ENCODE results near the gene SH2D4B. TPM values are rescaled to one million over a fixed set of nuclear protein-coding genes. Genes with fewer than 3 reads are reported as not detected.

The SH2D4B gene
- total RNA-seq, 4 donors from 2014 or later: 0.26 to 0.42 TPM; not detected in 2

DNA sequence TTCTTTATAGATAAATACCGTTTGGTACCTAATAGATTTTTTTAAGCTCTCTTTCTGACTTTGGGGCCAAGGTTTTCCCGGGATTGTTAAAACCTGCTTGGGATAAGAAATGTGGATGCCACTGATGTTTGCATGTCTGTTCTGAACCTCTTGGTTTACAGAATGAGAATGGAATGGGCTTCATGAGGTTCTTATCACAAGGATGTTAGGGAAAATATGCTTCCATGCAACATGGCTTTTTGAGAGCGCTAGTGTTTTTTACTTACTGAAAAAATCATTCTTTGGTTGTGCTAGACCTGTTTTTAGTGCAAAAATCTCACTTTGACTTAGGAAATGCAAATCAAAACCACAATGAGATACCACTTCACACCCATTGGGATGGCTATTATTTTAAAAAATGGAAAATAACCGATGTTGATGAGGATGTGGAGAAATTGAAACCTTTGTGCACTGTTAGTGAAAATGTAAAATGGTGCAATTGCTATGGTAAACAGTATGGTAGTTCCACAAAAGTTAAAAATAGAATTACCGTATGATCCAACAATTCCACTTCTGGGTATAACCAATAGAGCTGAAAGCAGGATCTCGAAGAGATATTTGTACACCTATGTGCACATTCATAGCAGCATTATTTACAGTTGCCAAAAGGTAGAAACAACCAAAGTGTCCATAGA lies 44.7 kb upstream of the SH2D4B start:
- Histone ChIP-seq H3K9me3 (no peaks in the 10 kb centered on the region), H3K36me3 (peaks cover 0 to 42% (median 23%) of the 10 kb centered on the region in 4 donors), H3K4me3 (no peak overlapping the region), H3K27ac (replicated peaks in 1 of 4) (peak overlapping the region in 3 of 4 donors; percentile 11 to 37 (median 31)), H3K27me3 (no peaks in the 10 kb centered on the region), H3K4me1 (peaks cover 66 to 78% (median 69%) of the 10 kb centered on the region in 4 donors)
- intact Hi-C loops (cut with DNase I): no loop called here
- 82% methylated on average over 6 of the region's 6 CpGs for WGBS
- DNase-seq (ENCODE audit: extremely low spot score): no peak
- TF ChIP-seq POLR2AphosphoS5 (IDR thresholded peaks at IDR 0.05) (no peak), EP300 (IDR thresholded peaks at IDR 0.05) (no peak), POLR2A (IDR thresholded peaks at IDR 0.05; ENCODE audit: low read depth) (no peak)
- TF ChIP-seq, protein P1, sequence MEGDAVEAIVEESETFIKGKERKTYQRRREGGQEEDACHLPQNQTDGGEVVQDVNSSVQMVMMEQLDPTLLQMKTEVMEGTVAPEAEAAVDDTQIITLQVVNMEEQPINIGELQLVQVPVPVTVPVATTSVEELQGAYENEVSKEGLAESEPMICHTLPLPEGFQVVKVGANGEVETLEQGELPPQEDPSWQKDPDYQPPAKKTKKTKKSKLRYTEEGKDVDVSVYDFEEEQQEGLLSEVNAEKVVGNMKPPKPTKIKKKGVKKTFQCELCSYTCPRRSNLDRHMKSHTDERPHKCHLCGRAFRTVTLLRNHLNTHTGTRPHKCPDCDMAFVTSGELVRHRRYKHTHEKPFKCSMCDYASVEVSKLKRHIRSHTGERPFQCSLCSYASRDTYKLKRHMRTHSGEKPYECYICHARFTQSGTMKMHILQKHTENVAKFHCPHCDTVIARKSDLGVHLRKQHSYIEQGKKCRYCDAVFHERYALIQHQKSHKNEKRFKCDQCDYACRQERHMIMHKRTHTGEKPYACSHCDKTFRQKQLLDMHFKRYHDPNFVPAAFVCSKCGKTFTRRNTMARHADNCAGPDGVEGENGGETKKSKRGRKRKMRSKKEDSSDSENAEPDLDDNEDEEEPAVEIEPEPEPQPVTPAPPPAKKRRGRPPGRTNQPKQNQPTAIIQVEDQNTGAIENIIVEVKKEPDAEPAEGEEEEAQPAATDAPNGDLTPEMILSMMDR (IDR thresholded peaks at IDR 0.05): no peak

DNA sequence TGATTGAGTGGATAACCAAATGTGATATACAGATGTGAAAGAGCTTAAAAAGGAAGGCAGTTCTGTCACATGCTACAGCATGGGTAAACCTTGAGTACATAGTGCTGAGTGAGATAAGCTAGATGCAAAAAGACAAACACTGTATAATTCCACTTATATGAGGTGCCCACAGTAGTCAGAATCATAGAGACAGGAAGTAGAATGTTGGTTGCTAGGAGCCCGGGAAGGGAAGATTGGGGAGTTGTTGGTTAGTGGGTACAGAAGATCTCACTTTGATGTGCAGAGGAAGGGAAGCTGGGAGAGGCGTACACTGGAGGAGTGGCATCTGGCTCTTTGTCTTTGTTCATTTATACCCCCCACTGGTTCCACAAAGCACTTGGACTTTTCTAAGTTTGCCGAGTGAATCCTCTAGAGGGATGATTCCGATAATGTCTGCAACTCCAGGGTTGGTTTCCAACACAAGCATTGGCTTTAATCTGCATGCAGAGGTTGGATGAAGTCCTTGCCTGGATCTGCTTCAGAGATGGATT lies 44.1 kb upstream of the SH2D4B start:
- Histone ChIP-seq H3K4me3 (no peak overlapping the region), H3K27me3 (no peaks in the 10 kb centered on the region), H3K36me3 (peaks cover 0 to 42% (median 23%) of the 10 kb centered on the region in 4 donors), H3K4me1 (peaks cover 66 to 78% (median 69%) of the 10 kb centered on the region in 4 donors), H3K9me3 (no peaks in the 10 kb centered on the region), H3K27ac (replicated peaks in 1 of 4) (peak overlapping the region; percentile 11 to 37 (median 34))
- WGBS: 35% methylated on average over 4 of the region's 4 CpGs
- TF ChIP-seq, protein P1 (IDR thresholded peaks at IDR 0.05): no peak
- no peak for TF ChIP-seq EP300 (IDR thresholded peaks at IDR 0.05)
- TF ChIP-seq POLR2A (IDR thresholded peaks at IDR 0.05; ENCODE audit: low read depth): no peak
- no peak for TF ChIP-seq POLR2AphosphoS5 (IDR thresholded peaks at IDR 0.05)
- intact Hi-C loops (cut with DNase I): no loop called here
- no peak for DNase-seq (ENCODE audit: extremely low spot score)

DNA sequence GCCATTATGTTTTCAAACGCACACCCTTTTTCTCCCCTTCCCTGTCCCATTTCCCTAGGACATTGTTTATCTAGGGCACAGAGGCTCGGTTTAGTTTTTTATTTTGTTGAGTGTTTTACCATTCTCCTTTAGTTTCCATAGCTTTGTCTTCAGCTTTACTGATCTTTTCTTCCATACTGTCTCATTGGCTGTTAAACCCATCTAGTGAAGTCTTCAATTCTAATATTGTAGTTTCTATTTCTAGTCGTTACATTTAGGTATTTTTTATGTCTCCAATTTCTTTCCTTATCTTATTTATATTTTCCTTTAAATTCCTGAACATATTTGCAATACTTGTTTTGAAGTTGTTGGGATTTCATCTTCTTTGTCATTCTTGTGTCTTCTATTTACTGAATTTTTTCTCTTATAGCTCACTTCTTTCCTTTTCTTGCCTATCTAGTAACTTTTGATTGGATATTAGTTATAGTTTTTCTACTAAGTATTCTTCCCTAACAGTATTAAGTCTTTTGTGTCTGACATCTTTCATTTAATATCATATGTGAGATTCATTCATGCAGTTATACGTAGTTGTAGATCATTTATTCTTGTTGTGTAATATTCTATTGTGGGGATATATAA lies 41.0 kb upstream of the SH2D4B start:
- DNase-seq (ENCODE audit: extremely low spot score): no peak
- Histone ChIP-seq H3K4me1 (peaks cover 76 to 94% (median 89%) of the 10 kb centered on the region in 4 donors), H3K27ac (replicated peaks in 1 of 4) (peak overlapping the region; percentile 74 to 80 (median 78)), H3K27me3 (no peaks in the 10 kb centered on the region), H3K36me3 (peaks cover 0 to 14% (median 3%) of the 10 kb centered on the region in 4 donors), H3K9me3 (no peaks in the 10 kb centered on the region), H3K4me3 (no peak overlapping the region)
- intact Hi-C loops (cut with DNase I): no loop called here
- TF ChIP-seq, protein P1 (IDR thresholded peaks at IDR 0.05): no peak
- TF ChIP-seq EP300 (IDR thresholded peaks at IDR 0.05): no peak
- TF ChIP-seq POLR2A (IDR thresholded peaks at IDR 0.05; ENCODE audit: low read depth): no peak
- no peak for TF ChIP-seq POLR2AphosphoS5 (IDR thresholded peaks at IDR 0.05)
- WGBS: 96% methylated on average over 4 of the region's 4 CpGs

DNA sequence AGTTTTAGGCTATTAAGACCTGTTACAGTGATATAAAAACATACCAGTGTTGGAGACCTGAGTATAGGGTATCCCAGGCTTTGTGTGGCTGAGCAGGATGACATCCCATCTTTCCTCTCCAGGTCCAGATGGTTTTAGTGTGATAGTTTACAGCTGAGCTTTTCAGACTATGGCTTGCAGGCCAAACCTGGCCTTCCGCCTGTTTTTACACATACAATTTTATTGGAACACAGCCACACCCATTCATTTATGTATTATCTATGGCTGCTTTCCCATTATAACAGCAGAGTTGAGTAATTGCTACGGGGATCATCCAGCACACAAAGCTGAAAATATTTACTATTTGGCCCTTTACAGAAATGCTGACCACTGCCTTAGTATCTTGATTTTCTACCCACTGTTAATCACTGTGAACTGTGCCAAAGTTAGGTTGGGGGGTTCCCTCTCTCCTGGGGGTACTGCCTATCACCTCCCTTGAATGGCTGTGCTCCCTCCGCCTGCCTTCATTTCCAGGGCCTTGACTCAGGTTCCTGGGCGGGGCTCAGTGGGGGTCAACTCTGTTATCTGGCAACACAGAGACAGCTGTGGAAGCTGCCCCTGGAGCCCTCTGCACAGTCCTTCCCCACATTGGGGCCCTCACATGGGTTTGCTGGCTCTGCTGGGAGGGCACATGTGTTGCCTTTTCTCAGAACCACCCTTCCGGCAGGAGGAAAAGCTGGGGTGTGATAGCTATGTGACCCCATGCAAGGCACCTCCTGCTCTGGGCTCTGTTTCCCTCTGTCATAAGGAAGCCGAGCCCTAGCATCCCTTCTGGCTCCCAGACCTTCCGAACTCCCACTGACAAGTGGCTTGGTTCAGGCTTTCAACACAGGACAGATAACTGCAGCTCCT lies 40.3 kb upstream of the SH2D4B start:
- WGBS: 51% methylated on average over 5 of the region's 7 CpGs
- no peak for DNase-seq (ENCODE audit: extremely low spot score)
- Histone ChIP-seq H3K27ac (replicated peaks in 1 of 4) (peak overlapping the region; percentile 74 to 80 (median 78)), H3K4me1 (peaks cover 80 to 99% (median 93%) of the 10 kb centered on the region in 4 donors), H3K27me3 (no peaks in the 10 kb centered on the region), H3K36me3 (peaks cover 0 to 7% (median 2%) of the 10 kb centered on the region in 4 donors), H3K9me3 (no peaks in the 10 kb centered on the region), H3K4me3 (no peak overlapping the region)
- TF ChIP-seq POLR2A (IDR thresholded peaks at IDR 0.05; ENCODE audit: low read depth): no peak
- TF ChIP-seq EP300 (IDR thresholded peaks at IDR 0.05): no peak
- peak; percentile 44 to 52 for TF ChIP-seq POLR2AphosphoS5 (IDR thresholded peaks at IDR 0.05)
- intact Hi-C loops (cut with DNase I): loop anchor here (2.0 kb wide), 1 partner anchor 43 kb away; the partner anchor contains the start of gene TSPAN14
